Measurements from ENCODE around the gene PPP6R2.
"Not testable (repeated sequence)": the region's sequence is repeated elsewhere in the genome, so short reads cannot be mapped to it uniquely, and the experiment has no call there.

PPP6R2 gene

GRCh38 chr22:50317178-50317577 lies 25.9 kb upstream of the PPP6R2 start:
- DNase-seq (ENCODE audit: low spot score) = peak; percentile 23

GRCh38 chr22:50317674-50318073 lies 25.5 kb upstream of the PPP6R2 start:
- peak; percentile 3 for DNase-seq (ENCODE audit: low spot score)

GRCh38 chr22:50318356-50318697 lies 24.8 kb upstream of the PPP6R2 start:
- peak; percentile 16 for DNase-seq (ENCODE audit: low spot score)

- DNase-seq (ENCODE audit: low spot score) = peak; percentile 3
Measured at GRCh38 chr22:50318698-50319411, 24.3 kb upstream of the PPP6R2 start.

- DNase-seq (ENCODE audit: low spot score) = peak; percentile 6
Measured at GRCh38 chr22:50319503-50319951, 23.6 kb upstream of the PPP6R2 start.

- DNase-seq (ENCODE audit: low spot score) = peak; percentile 0
Measured at GRCh38 chr22:50320116-50320515, 23.0 kb upstream of the PPP6R2 start.

- peak; percentile 2 for DNase-seq (ENCODE audit: low spot score)
Measured at GRCh38 chr22:50320671-50321325, 22.3 kb upstream of the PPP6R2 start.

GRCh38 chr22:50322382-50323104 lies 20.6 kb upstream of the PPP6R2 start:
- DNase-seq (ENCODE audit: low spot score) = peak; percentile 1

GRCh38 chr22:50323900-50324299 lies 19.2 kb upstream of the PPP6R2 start:
- DNase-seq (ENCODE audit: low spot score) = peak; percentile 0

GRCh38 chr22:50325444-50326224 lies 17.5 kb upstream of the PPP6R2 start:
- DNase-seq (ENCODE audit: low spot score) = peak; percentile 1

GRCh38 chr22:50326225-50326955 lies 16.7 kb upstream of the PPP6R2 start:
- DNase-seq (ENCODE audit: low spot score) = peak; percentile 8

GRCh38 chr22:50326956-50327710 lies 16.0 kb upstream of the PPP6R2 start, which contains the start of gene DENND6B:
DENND6B (minus strand) TSS chr22:50327012; CDS start chr22:50326988, 24 bp downstream.
- DNase-seq (ENCODE audit: low spot score) = peak; percentile 97

GRCh38 chr22:50327711-50328019 lies 15.5 kb upstream of the PPP6R2 start:
- no peak for DNase-seq (ENCODE audit: low spot score)

- DNase-seq (ENCODE audit: low spot score) = peak; percentile 0
Measured at GRCh38 chr22:50329236-50329635, 13.9 kb upstream of the PPP6R2 start.

GRCh38 chr22:50334433-50334832 lies 8.7 kb upstream of the PPP6R2 start:
- not testable (repeated sequence) for DNase-seq (ENCODE audit: low spot score)

GRCh38 chr22:50337262-50338041 lies 5.7 kb upstream of the PPP6R2 start:
- DNase-seq (ENCODE audit: low spot score) = no peak

- DNase-seq (ENCODE audit: low spot score) = no peak
Measured at GRCh38 chr22:50338042-50338573, 5.0 kb upstream of the PPP6R2 start.

- no peak for DNase-seq (ENCODE audit: low spot score)
Measured at GRCh38 chr22:50338860-50339462, 4.2 kb upstream of the PPP6R2 start.

Data from iPS-NIHi11 (cell line).